Esophagus muscularis mucosa (tissue), 4 donors: ENCODE results near the gene MIA3. TPM values are rescaled to one million over a fixed set of nuclear protein-coding genes. Genes with fewer than 3 reads are reported as not detected.

Experiments
- DNase-seq: peaks from one replicate; pipeline ENCODE4 v3.0.0-alpha.2; 2017; ENCODE audit errors: extremely low spot score
- H3K27ac ChIP-seq, 4 donors: fragments of 200-600 bp; sonication (generic); replicated peaks in 1 of 4; 1 replicate in 3 of 4; 2 replicates in 1 of 4; pipeline ENCODE4 v1.5.1; 2016 to 2019; ENCODE audit warnings: mild to moderate bottlenecking in 1 of 4
- H3K27me3 ChIP-seq, 4 donors: fragments of 200-600 bp; sonication (generic); one replicate each; pipeline versions ENCODE4 v1.5.1 to v1.6.0; 2016 to 2019
- H3K36me3 ChIP-seq, 4 donors: fragments of 200-600 bp; sonication (generic); one replicate each; pipeline ENCODE4 v1.5.1; 2016 to 2019
- H3K4me1 ChIP-seq, 4 donors: fragments of 200-600 bp; sonication (generic); one replicate each; pipeline ENCODE4 v1.5.1; 2016 to 2019
- H3K4me3 ChIP-seq, 4 donors: fragments of 200-600 bp; sonication (generic); 1 replicate in 2 of 4; 2 replicates in 2 of 4; pipeline ENCODE4 v1.5.1; 2016 to 2019; ENCODE audit warnings: mild to moderate bottlenecking in 4 of 4, moderate library complexity in 1 of 4
- H3K9me3 ChIP-seq, 4 donors: fragments of 200-600 bp; sonication (generic); 1 replicate in 3 of 4; 2 replicates in 1 of 4; pipeline ENCODE4 v1.5.1; 2016 to 2019
- EP300 ChIP-seq: sonication (generic); formaldehyde crosslinking; IDR thresholded peaks from one replicate; pipeline ENCODE4 v1.6.1; 2017; ENCODE audit warnings: antibody characterized with exemption
- POLR2A ChIP-seq: fragments of 450-650 bp; IDR thresholded peaks from one replicate; pipeline ENCODE4 v1.6.1; 2017; ENCODE audit warnings: antibody characterized with exemption, moderate library complexity, mild to moderate bottlenecking, low read depth
- POLR2AphosphoS5 ChIP-seq, 2 donors: sonication (generic); formaldehyde crosslinking; IDR thresholded peaks; one replicate each; pipeline ENCODE4 v1.6.1; 2017; ENCODE audit warnings: antibody characterized with exemption in 2 of 2
- WGBS: methylation state at CpG from one replicate; pipeline ENCODE4 v1.1.5; 2018; 5-methylcytosine and 5-hydroxymethylcytosine counted together
- intact Hi-C: fragments of 100-400 bp; cut with DNase I; formaldehyde crosslinking; loops from one replicate; pipeline ENCODE4 v1.15.1; 2023
- total RNA-seq, 4 donors: library from RNA; depleted of rRNA; stranded (reverse); fragments of >200 nt; gene quantifications; one replicate each; pipeline versions ENCODE4 v1.1.0 to v1.2.1, GENCODE V29; 2016
- TF ChIP-seq, protein P1 (sequence below), 3 experiments: fragments of 200-600 bp in 2 of 3; fragments of 450-650 bp in 1 of 3; sonication (generic) in 2 of 3; IDR thresholded peaks; one replicate each; pipeline ENCODE4 v1.5.1; 2017 to 2019; ENCODE audit warnings: antibody characterized with exemption in 3 of 3, mild to moderate bottlenecking in 2 of 3, moderate library complexity in 1 of 3

MIA3 gene
- total RNA-seq, 4 donors from 2014 or later: 36.1 to 53.0 (median 49.0) TPM

DNA sequence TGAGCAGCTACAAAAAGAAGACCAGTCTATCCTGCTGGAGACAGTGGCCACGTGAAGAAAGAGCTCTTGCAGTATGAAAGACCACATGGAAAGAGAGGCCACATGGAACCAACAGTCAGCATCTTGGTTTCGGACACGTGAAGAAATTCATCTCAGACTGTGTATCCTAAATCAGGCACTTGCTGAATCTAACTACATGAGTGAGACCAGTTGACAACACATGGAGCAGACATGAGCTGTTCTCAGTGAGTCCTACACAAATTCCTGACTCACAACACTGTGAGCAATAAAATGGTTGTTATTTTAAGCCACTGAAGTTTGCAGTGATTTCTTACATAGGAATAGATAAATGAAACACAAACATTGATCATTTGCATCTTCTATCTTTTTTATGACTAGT lies 25.7 kb upstream of the MIA3 start:
- H3K36me3 ChIP-seq: peaks cover 0 to 6% (median 0%) of the 10 kb centered on the region in 4 donors
- peaks cover 15 to 22% (median 17%) of the 10 kb centered on the region in 4 donors for H3K4me1 ChIP-seq
- no peaks in the 10 kb centered on the region for H3K9me3 ChIP-seq
- no peak overlapping the region for H3K27ac ChIP-seq
- intact Hi-C loops: loop anchor here (5.0 kb wide), 1 partner anchor 45 kb away; no protein-coding TSS in a partner anchor
- no peaks in the 10 kb centered on the region for H3K27me3 ChIP-seq
- no peak for DNase-seq
- 72% methylated on average over 3 of the region's 3 CpGs for WGBS
- no peak overlapping the region for H3K4me3 ChIP-seq
- TF ChIP-seq, protein P1, sequence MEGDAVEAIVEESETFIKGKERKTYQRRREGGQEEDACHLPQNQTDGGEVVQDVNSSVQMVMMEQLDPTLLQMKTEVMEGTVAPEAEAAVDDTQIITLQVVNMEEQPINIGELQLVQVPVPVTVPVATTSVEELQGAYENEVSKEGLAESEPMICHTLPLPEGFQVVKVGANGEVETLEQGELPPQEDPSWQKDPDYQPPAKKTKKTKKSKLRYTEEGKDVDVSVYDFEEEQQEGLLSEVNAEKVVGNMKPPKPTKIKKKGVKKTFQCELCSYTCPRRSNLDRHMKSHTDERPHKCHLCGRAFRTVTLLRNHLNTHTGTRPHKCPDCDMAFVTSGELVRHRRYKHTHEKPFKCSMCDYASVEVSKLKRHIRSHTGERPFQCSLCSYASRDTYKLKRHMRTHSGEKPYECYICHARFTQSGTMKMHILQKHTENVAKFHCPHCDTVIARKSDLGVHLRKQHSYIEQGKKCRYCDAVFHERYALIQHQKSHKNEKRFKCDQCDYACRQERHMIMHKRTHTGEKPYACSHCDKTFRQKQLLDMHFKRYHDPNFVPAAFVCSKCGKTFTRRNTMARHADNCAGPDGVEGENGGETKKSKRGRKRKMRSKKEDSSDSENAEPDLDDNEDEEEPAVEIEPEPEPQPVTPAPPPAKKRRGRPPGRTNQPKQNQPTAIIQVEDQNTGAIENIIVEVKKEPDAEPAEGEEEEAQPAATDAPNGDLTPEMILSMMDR (IDR thresholded peaks at IDR 0.05): no peak
- TF ChIP-seq POLR2A (no peak), EP300 (no peak)

DNA sequence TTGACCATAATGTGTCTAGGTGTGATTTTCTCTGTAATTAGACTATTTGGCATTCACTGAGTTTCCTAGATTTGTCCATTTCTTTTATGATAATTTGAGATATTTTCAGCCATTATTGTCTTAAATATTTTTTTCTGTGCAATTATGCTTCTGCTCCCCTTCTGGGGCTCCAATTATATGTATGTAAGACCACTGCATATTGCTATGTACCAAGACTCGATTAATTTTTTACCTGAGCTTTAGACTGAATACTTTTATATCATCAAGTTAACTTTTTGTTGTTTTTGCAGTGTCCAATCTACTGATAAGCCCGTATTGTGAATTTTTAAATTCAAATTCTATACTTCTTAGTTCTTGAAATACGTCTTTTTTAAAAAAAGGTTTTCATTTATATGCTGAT lies 23.1 kb upstream of the MIA3 start:
- no peak for DNase-seq
- Histone ChIP-seq H3K9me3 (no peaks in the 10 kb centered on the region), H3K27me3 (no peaks in the 10 kb centered on the region), H3K36me3 (no peaks in the 10 kb centered on the region), H3K27ac (no peak overlapping the region), H3K4me1 (peaks cover 6 to 8% (median 7%) of the 10 kb centered on the region in 4 donors), H3K4me3 (no peak overlapping the region)
- WGBS: 90% methylated on average over 3 of the region's 3 CpGs
- intact Hi-C loops: loop anchor here (5.0 kb wide), 1 partner anchor 43 kb away; no protein-coding TSS in a partner anchor
- no peak for TF ChIP-seq POLR2A
- TF ChIP-seq EP300: no peak
- no peak for TF ChIP-seq POLR2AphosphoS5 (IDR thresholded peaks at IDR 0.05)
- TF ChIP-seq, protein P1 (IDR thresholded peaks at IDR 0.05): no peak

DNA sequence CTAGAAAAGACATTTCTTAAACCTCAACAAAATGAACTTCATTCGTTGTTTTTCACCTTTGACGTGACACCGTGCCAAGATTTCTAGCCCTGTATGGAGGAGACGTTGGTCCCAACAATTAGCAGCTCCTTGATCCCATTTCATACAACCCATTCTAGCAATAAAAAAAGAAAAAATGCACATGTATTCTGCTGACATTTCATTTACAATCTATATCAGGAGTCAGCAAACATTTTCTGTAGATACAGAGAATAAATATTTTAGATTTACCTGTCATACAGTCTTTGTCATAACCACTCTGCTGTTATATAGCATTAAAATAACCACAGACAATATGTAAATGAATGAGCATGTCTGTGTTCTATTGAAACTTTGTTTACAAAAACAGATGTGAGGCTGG lies 21.2 kb upstream of the MIA3 start:
- H3K36me3 ChIP-seq: no peaks in the 10 kb centered on the region
- intact Hi-C loops: no loop called here
- TF ChIP-seq EP300: no peak
- TF ChIP-seq, protein P1 (IDR thresholded peaks at IDR 0.05): no peak
- TF ChIP-seq POLR2AphosphoS5 (IDR thresholded peaks at IDR 0.05): no peak
- H3K4me1 ChIP-seq: no peaks in the 10 kb centered on the region
- no peak overlapping the region for H3K27ac ChIP-seq
- H3K4me3 ChIP-seq: no peak overlapping the region
- H3K27me3 ChIP-seq: no peaks in the 10 kb centered on the region
- DNase-seq: no peak
- WGBS: 87% methylated on average over 4 of the region's 4 CpGs
- no peaks in the 10 kb centered on the region for H3K9me3 ChIP-seq

DNA sequence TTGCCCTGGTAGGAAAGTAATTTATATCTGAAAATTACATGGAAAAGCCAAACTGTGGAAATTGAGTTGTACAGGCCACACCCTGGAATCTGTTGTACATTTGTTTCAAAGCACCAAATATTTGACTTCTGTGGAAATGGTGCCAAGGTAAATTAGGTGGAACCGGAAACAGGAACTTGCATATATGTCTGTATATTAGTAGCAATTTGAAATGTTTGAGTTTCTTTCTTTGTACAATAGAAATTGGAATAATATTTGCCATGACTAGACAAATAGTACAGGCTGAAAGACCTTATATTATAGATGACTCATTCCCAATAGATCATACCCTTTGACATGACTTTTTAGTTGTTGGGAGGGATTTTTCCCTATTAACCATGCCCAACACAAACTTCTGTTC lies 17.6 kb upstream of the MIA3 start:
- no peaks in the 10 kb centered on the region for H3K9me3 ChIP-seq
- TF ChIP-seq EP300 (no peak), POLR2A (no peak), POLR2AphosphoS5 (IDR thresholded peaks at IDR 0.05) (no peak)
- TF ChIP-seq, protein P1 (IDR thresholded peaks at IDR 0.05): no peak
- no peak for DNase-seq
- no peaks in the 10 kb centered on the region for H3K36me3 ChIP-seq
- no peak overlapping the region for H3K27ac ChIP-seq
- H3K4me3 ChIP-seq: no peak overlapping the region
- no peaks in the 10 kb centered on the region for H3K4me1 ChIP-seq
- intact Hi-C loops: no loop called here
- no peaks in the 10 kb centered on the region for H3K27me3 ChIP-seq
- 76% methylated on average over 1 of the region's 1 CpG for WGBS

DNA sequence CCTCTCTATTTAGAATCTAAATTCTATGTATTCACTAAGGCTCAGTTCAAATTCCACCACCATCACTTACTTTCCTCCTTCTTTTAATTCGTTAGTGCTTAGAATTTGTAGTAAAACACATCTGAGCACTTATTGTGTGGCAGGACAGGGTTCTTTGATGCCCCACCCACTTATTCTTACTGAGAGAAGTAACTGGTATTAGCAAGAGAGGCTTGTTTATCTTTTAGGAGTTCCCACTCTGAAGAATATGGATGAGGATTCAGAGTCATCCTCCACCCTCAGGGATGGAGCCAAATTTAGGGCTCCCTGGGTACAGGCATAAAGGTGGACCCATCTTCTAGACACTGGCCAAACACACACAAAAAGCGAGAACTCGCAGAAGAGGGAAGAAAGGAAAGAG lies 16.6 kb upstream of the MIA3 start:
- Histone ChIP-seq H3K4me1 (no peaks in the 10 kb centered on the region), H3K27ac (no peak overlapping the region), H3K27me3 (no peaks in the 10 kb centered on the region), H3K36me3 (no peaks in the 10 kb centered on the region), H3K9me3 (no peaks in the 10 kb centered on the region), H3K4me3 (no peak overlapping the region)
- intact Hi-C loops: no loop called here
- no peak for TF ChIP-seq POLR2A
- TF ChIP-seq POLR2AphosphoS5 (IDR thresholded peaks at IDR 0.05): no peak
- TF ChIP-seq, protein P1 (IDR thresholded peaks at IDR 0.05): no peak
- TF ChIP-seq EP300: no peak
- WGBS: 72% methylated on average over 3 of the region's 3 CpGs
- no peak for DNase-seq
